WTC11 (cell line): Measurements from ENCODE around the gene FAM181A.

Experiments
- CTCF ChIP-seq: fragments of 200-600 bp; IDR thresholded peaks from 2 replicates; pipeline ENCODE4 v1.8.0; 2022; ENCODE audit warnings: antibody characterized with exemption
- E2F4 ChIP-seq: sonication (generic); formaldehyde crosslinking; IDR thresholded peaks from 2 replicates; pipeline ENCODE4 v1.8.1; 2022; ENCODE audit warnings: low read depth, mild to moderate bottlenecking, moderate library complexity, missing genetic modification reagents, borderline replicate concordance
- ESRRA ChIP-seq: sonication (generic); formaldehyde crosslinking; IDR thresholded peaks from 2 replicates; pipeline ENCODE4 v1.8.1; 2022; ENCODE audit warnings: mild to moderate bottlenecking, missing genetic modification reagents, borderline replicate concordance
- GABPB1 ChIP-seq: sonication (generic); formaldehyde crosslinking; IDR thresholded peaks from 2 replicates; pipeline ENCODE4 v1.8.1; 2023; ENCODE audit warnings: mild to moderate bottlenecking, missing genetic modification reagents

- TF ChIP-seq CTCF: no peak
- no peak for TF ChIP-seq E2F4 (CRISPR knock-in tag)
- no peak for TF ChIP-seq ESRRA
- no peak for TF ChIP-seq GABPB1 (CRISPR knock-in tag)
Measured at GRCh38 chr14:93927800-93928145, 629 bp downstream of the FAM181A start.
